ENCODE data around the gene DDX17. TPM values are rescaled to one million over a fixed set of nuclear protein-coding genes. Genes with fewer than 3 reads are reported as not detected.

Gene DDX17
- total and polyA plus RNA-seq, 2 of the 4 experiments (the other 2 are of a cell fraction) = 240 to 371 TPM

- ChIA-PET CTCF (no interaction called here), POLR2A (ENCODE audit: unreplicated experiment) (no interaction called here)
- Histone ChIP-seq H3K18ac (ENCODE audit: low read depth, low read length) (no peak overlapping the region), H2BK5ac (ENCODE audit: low read depth, low read length, poor library complexity, severe bottlenecking) (no peak overlapping the region), H2AK5ac (ENCODE audit: low read depth, low read length) (no peak overlapping the region), H2AFZ (replicated peaks; ENCODE audit: low read length, poor library complexity) (no peak overlapping the region), H4K20me1 (ENCODE audit: insufficient read depth, low read length) (no peaks in the 10 kb centered on the region), H3K36me3 (ENCODE audit: control insufficient read depth, insufficient read depth, low read length) (no peaks in the 10 kb centered on the region), H3K4me2 (ENCODE audit: low read depth, low read length) (no peak overlapping the region), H3K27me3 (ENCODE audit: control insufficient read depth, insufficient read depth, low read length) (peaks cover 3% of the 10 kb centered on the region; the same call in 1 of the 2 replicates), H4K5ac (ENCODE audit: low read depth, low read length) (no peak overlapping the region), H4K91ac (ENCODE audit: insufficient read depth, low read depth, low read length) (no peak overlapping the region), H3K9ac (ENCODE audit: low read depth, low read length) (no peak overlapping the region), H3K9me3 (ENCODE audit: control insufficient read depth, insufficient read depth, low read length) (no peaks in the 10 kb centered on the region), H3K27ac (ENCODE audit: insufficient read depth, low read length) (no peak overlapping the region), H2BK20ac (ENCODE audit: low read depth, low read length) (no peak overlapping the region), H3K4ac (ENCODE audit: low read depth, low read length) (no peak overlapping the region), H3K56ac (ENCODE audit: extremely low read depth, insufficient read depth, low read length) (no peak overlapping the region), H3K23ac (ENCODE audit: low read depth, low read length) (no peak overlapping the region), H2BK15ac (ENCODE audit: low read depth, low read length) (no peak overlapping the region), H2AK9ac (replicated peaks; ENCODE audit: low read depth, low read length, poor library complexity) (no peak overlapping the region), H3K9me1 (ENCODE audit: insufficient read depth, low read length) (no peaks in the 10 kb centered on the region), H3K79me1 (ENCODE audit: low read depth in 1 of 2, low read length in 2 of 2) (no peaks in the 10 kb centered on the region), H3K4me3 (ENCODE audit: insufficient read depth, low read depth, low read length) (no peak overlapping the region), H3K4me1 (ENCODE audit: control insufficient read depth, insufficient read depth, low read length) (no peaks in the 10 kb centered on the region), H4K8ac (ENCODE audit: low read depth in 2 of 2, low read length in 2 of 2) (no peak overlapping the region), H2BK120ac (ENCODE audit: low read depth, low read length) (no peak overlapping the region), H3K14ac (replicated peaks; ENCODE audit: low read depth, low read length) (no peak overlapping the region)
- dilution Hi-C loops (cut with HindIII; ENCODE audit: low sequenced_read_pairs, unreplicated experiment) (no loop called here), in situ Hi-C loops (cut with MboI; ENCODE audit: low sequenced_read_pairs) (no loop called here), intact Hi-C loops (cut with micrococcal nuclease) (no loop called here)
- TF ChIP-seq CEBPB (IDR thresholded peaks at IDR 0.05; ENCODE audit: low read depth, low read length) = no peak
- TF ChIP-seq CHD1 (IDR thresholded peaks at IDR 0.05; ENCODE audit: low read depth, low read length) = no peak
- TF ChIP-seq MXI1 (IDR thresholded peaks at IDR 0.05; ENCODE audit: borderline replicate concordance, low read depth, low read length) = no peak
- no peak for TF ChIP-seq POLR2A (IDR thresholded peaks at IDR 0.05; ENCODE audit: low read depth, low read length)
- no peak for TF ChIP-seq FOS (IDR thresholded peaks at IDR 0.05; ENCODE audit: low read depth, low read length)
- no peak for TF ChIP-seq BHLHE40 (IDR thresholded peaks at IDR 0.05; ENCODE audit: low read depth, low read length)
- no peak for TF ChIP-seq SMC3 (IDR thresholded peaks at IDR 0.05; ENCODE audit: low read depth, low read length)
- TF ChIP-seq RFX5 (IDR thresholded peaks at IDR 0.05; ENCODE audit: low read depth, low read length) = no peak
- no peak for TF ChIP-seq RAD21 (IDR thresholded peaks at IDR 0.05; ENCODE audit: low read length)
- no peak for TF ChIP-seq MAZ (IDR thresholded peaks at IDR 0.05; ENCODE audit: borderline replicate concordance, low read depth, low read length)
- WGBS, 2 experiments (ENCODE audit: extremely low coverage in 2 of 2, insufficient read length in 1 of 2) = no CpG with 5 or more reads among the region's 4 CpGs
- no TSS peak for BruUV-seq (replicated peaks)
- ATAC-seq (ENCODE audit: low read depth) (no peak), DNase-seq (no peak)
These were observed 12.5 kb upstream of the DDX17 start for GRCh38 chr22:38518620-38519019.
